ENCODE results near the gene SLC39A6.

The SLC39A6 gene

GRCh38 chr18:36131692-36132483, 2.7 kb upstream of the SLC39A6 start:
- TF ChIP-seq CTCF (IDR thresholded peaks at IDR 0.05): no peak

- no peak for TF ChIP-seq CTCF (IDR thresholded peaks at IDR 0.05)
Measured at GRCh38 chr18:36130883-36131653, 1.9 kb upstream of the SLC39A6 start.

DNA sequence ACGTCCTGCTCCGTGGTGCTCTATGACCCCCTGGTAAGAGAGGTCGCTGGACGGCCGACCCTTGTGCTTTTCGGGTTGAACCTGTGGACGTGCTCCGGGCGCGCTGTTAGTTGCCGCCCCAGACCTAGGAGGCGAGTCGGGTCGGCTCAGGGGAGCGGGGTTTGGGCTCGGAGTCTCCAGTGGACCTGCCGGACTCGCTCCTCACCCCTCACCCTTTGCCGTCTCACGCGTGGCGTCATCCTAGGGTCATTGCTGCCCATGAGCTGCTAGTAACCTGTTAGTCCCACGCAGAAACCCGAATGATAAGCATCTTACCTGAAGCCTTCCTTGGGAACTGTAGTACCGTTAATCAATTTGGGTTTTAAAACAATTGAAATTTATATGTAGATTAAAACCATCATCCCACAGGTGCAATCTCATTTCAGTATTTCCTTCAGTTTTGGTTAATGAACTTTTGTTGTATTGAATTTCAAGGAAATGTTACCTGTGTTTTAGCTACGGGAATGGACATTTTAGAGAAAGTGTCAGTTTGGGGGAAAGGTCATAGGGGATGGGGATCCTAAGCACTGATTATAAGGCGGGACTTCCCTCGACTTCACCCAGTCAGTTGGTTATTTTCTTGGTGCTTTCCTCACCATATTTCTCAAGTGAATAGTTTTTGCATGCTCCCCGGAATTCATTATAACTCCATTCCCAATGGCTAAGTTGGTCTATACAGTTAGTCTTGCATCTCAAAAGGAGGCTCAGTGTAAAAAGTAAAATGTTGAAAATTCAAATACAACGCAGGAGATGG, 1.1 kb upstream of the SLC39A6 start:
- no peak for TF ChIP-seq CTCF (IDR thresholded peaks at IDR 0.05)

GRCh38 chr18:36128907-36129299, 237 bp downstream of the SLC39A6 start:
- TF ChIP-seq CTCF (IDR thresholded peaks at IDR 0.05): no peak

GRCh38 chr18:36128530-36128870, 640 bp downstream of the SLC39A6 start:
- TF ChIP-seq CTCF (IDR thresholded peaks at IDR 0.05): no peak

DNA sequence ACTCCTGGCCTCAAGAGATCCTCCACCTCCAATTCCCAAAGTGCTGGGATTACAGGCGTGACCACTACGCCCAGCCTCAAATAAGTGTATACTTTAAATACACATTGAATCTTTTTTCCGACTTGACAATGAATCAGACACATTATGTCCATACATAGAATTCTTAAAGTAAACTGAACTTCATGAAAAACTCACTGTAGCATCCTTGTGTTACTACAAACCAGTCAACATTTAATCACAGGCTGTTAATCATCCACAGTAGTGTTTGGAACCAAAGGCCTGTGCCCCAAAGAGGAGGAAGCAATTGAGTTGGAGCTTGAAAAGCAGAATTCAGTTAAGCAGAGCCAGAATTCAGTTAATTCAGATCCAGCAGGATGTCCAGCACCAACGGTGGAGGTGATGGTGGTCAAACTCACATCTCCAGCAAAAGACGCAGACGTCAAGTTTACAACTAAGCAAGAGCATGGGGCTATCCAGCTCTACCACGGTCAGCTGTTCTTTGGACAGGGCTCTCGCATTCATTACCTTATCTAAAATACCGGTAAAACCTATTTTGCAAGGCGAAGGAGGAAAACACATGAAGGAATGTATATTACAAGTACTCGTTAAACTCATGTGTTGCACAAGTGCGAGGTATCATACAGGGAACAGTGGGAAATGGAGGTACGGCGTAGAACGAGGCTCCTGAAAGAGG, 1.2 kb downstream of the SLC39A6 start:
- no peak for TF ChIP-seq CTCF (IDR thresholded peaks at IDR 0.05)

DNA sequence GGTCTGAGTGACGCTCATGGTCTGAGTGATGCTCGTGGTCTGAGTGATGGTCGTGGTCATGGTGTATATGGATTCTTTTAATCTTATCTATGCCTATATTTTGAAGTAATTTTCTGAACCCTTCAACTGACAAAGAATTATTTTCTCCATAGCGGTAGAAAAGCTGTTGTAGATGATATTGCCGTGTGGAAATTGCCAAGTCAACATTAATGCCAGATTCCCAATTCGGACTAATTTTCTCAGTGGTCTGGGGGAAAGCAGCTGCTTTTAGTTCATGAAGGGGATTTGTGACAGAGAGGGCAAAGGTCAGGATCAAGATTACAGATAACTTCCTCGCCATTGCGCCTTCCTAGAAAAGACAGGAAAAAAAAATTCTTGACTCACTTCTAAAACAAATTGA, 2.5 kb downstream of the SLC39A6 start:
- no peak for TF ChIP-seq CTCF (IDR thresholded peaks at IDR 0.05)
